Ascending aorta (tissue), 2 donors: ENCODE measurements around the gene ELAVL2. TPM values are rescaled to one million over a fixed set of nuclear protein-coding genes. Genes with fewer than 3 reads are reported as not detected.

Source experiments
- DNase-seq, 2 donors: peaks; one replicate each; pipeline ENCODE4 v3.0.0-alpha.2; 2019; ENCODE audit warnings: low spot score in 2 of 2
- H3K27ac ChIP-seq, 2 donors: fragments of 200-600 bp; sonication (generic); one replicate each; pipeline ENCODE4 v1.5.1; 2016 to 2017; ENCODE audit warnings: mild to moderate bottlenecking in 1 of 2
- H3K27me3 ChIP-seq: fragments of 200-600 bp; sonication (generic); one replicate; pipeline ENCODE4 v1.5.1; 2017
- H3K36me3 ChIP-seq, 2 donors: fragments of 200-600 bp; sonication (generic); one replicate each; pipeline ENCODE4 v1.5.1; 2016
- H3K4me1 ChIP-seq, 2 donors: fragments of 200-600 bp; sonication (generic); one replicate each; pipeline ENCODE4 v1.5.1; 2016 to 2017; ENCODE audit warnings: mild to moderate bottlenecking in 1 of 2
- H3K4me3 ChIP-seq, 2 donors: fragments of 200-600 bp; sonication (generic); one replicate each; pipeline ENCODE4 v1.5.1; 2016 to 2017; ENCODE audit warnings: mild to moderate bottlenecking in 1 of 2
- H3K9me3 ChIP-seq, 2 donors: fragments of 200-600 bp; sonication (generic); one replicate each; pipeline ENCODE4 v1.5.1; 2016
- CTCF ChIP-seq, 3 experiments: fragments of 200-600 bp in 2 of 3; fragments of 450-650 bp in 1 of 3; sonication (generic) in 2 of 3; IDR thresholded peaks; one replicate each; pipeline ENCODE4 v1.5.1; 2016 to 2019; ENCODE audit warnings: antibody characterized with exemption in 3 of 3, mild to moderate bottlenecking in 1 of 3, moderate library complexity in 1 of 3
- intact Hi-C: fragments of 100-400 bp; cut with DNase I; formaldehyde crosslinking; loops from one replicate; pipeline ENCODE4 v1.15.1; 2023
- total RNA-seq: library from RNA; depleted of rRNA; stranded (reverse); fragments of >200 nt; gene quantifications from one replicate; pipeline ENCODE4 v1.1.0, GENCODE V29; 2016

The ELAVL2 gene
- total RNA-seq, 1 donor from 2014 or later = not detected

GRCh38 chr9:23674016-23674585 lies 151.9 kb downstream of the ELAVL2 start:
- no peak for DNase-seq

GRCh38 chr9:23672151-23672550 lies 153.9 kb downstream of the ELAVL2 start:
- intact Hi-C loops = no loop called here
- Histone ChIP-seq H3K27me3 (no peaks in the 10 kb centered on the region), H3K36me3 (no peaks in the 10 kb centered on the region), H3K9me3 (no peaks in the 10 kb centered on the region), H3K27ac (no peak overlapping the region), H3K4me3 (no peak overlapping the region), H3K4me1 (no peaks in the 10 kb centered on the region)
- no peak for TF ChIP-seq CTCF (IDR thresholded peaks at IDR 0.05)
- no peak for DNase-seq

More at GRCh38 chr9:23674016-23674585, 151.9 kb downstream of the ELAVL2 start:
- Histone ChIP-seq H3K36me3 (no peaks in the 10 kb centered on the region), H3K27me3 (no peaks in the 10 kb centered on the region), H3K27ac (no peak overlapping the region), H3K4me3 (no peak overlapping the region), H3K4me1 (no peaks in the 10 kb centered on the region), H3K9me3 (no peaks in the 10 kb centered on the region)
- intact Hi-C loops = no loop called here
- no peak for TF ChIP-seq CTCF (IDR thresholded peaks at IDR 0.05)

GRCh38 chr9:23669776-23670175 lies 156.3 kb downstream of the ELAVL2 start:
- no peak for TF ChIP-seq CTCF (IDR thresholded peaks at IDR 0.05)
- intact Hi-C loops = no loop called here
- DNase-seq = no peak

GRCh38 chr9:23665635-23666034 lies 160.4 kb downstream of the ELAVL2 start:
- intact Hi-C loops = no loop called here

More at GRCh38 chr9:23669776-23670175, 156.3 kb downstream of the ELAVL2 start:
- Histone ChIP-seq H3K4me3 (no peak overlapping the region), H3K36me3 (no peaks in the 10 kb centered on the region), H3K9me3 (no peaks in the 10 kb centered on the region), H3K4me1 (no peaks in the 10 kb centered on the region), H3K27ac (no peak overlapping the region), H3K27me3 (no peaks in the 10 kb centered on the region)

DNA sequence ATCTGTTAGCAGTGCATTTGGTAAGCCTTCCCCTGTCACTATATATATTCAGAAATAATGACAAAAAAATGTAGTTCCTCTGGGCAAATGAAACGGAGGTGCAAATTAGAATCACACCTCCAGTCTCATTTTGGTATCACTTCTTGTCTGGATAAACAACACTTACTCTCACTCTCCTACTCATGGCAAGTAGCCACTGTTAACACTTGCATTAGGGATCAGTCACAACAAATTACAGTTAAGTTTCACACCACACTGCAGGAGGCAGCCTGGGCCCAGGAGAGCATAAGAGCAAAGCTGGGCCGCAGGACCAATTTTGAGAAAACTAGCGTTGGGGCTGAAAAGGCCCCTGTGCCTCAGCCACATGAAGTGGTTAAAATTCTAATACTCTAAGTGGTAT lies 161.0 kb downstream of the ELAVL2 start:
- intact Hi-C loops = no loop called here
- H3K36me3 ChIP-seq = no peaks in the 10 kb centered on the region
- no peaks in the 10 kb centered on the region for H3K4me1 ChIP-seq
- no peak overlapping the region for H3K27ac ChIP-seq
- H3K9me3 ChIP-seq = no peaks in the 10 kb centered on the region
- DNase-seq = no peak
- no peak for TF ChIP-seq CTCF (IDR thresholded peaks at IDR 0.05)
- no peaks in the 10 kb centered on the region for H3K27me3 ChIP-seq
- no peak overlapping the region for H3K4me3 ChIP-seq

More at GRCh38 chr9:23665635-23666034, 160.4 kb downstream of the ELAVL2 start:
- no peak for TF ChIP-seq CTCF (IDR thresholded peaks at IDR 0.05)
- no peaks in the 10 kb centered on the region for H3K27me3 ChIP-seq
- no peaks in the 10 kb centered on the region for H3K36me3 ChIP-seq
- no peak overlapping the region for H3K27ac ChIP-seq
- DNase-seq = no peak
- no peaks in the 10 kb centered on the region for H3K4me1 ChIP-seq
- no peaks in the 10 kb centered on the region for H3K9me3 ChIP-seq
- no peak overlapping the region for H3K4me3 ChIP-seq

- Histone ChIP-seq H3K27ac (no peak overlapping the region), H3K27me3 (no peaks in the 10 kb centered on the region), H3K4me1 (no peaks in the 10 kb centered on the region), H3K36me3 (no peaks in the 10 kb centered on the region), H3K4me3 (no peak overlapping the region), H3K9me3 (no peaks in the 10 kb centered on the region)
- intact Hi-C loops = no loop called here
- no peak for TF ChIP-seq CTCF (IDR thresholded peaks at IDR 0.05)
- no peak for DNase-seq
These were observed 162.1 kb downstream of the ELAVL2 start for GRCh38 chr9:23663946-23664345.
